HepG2 (cell line): ENCODE measurements around the gene MEF2A. TPM values are rescaled to one million over a fixed set of nuclear protein-coding genes. Genes with fewer than 3 reads are reported as not detected.

Experiments used
- CCDC6 ChIP-seq: sonication (generic); formaldehyde crosslinking; IDR thresholded peaks from 2 replicates; pipeline ENCODE4 v1.8.1; 2022; ENCODE audit warnings: mild to moderate bottlenecking, missing genetic modification reagents, moderate library complexity
- CENPX ChIP-seq: sonication (generic); formaldehyde crosslinking; IDR thresholded peaks from 2 replicates; pipeline ENCODE4 v1.9.0; 2021; ENCODE audit warnings: mild to moderate bottlenecking, missing genetic modification reagents, moderate library complexity
- FOXA3 ChIP-seq: IDR thresholded peaks from 2 replicates; pipeline ENCODE4 v1.6.1; 2016; ENCODE audit warnings: missing genetic modification reagents, missing compliant biosample characterization
- KLF13 ChIP-seq: sonication (generic); formaldehyde crosslinking; IDR thresholded peaks from 2 replicates; pipeline ENCODE4 v1.4.0; 2020; ENCODE audit warnings: mild to moderate bottlenecking, missing genetic modification reagents
- KMT2A ChIP-seq: sonication (generic); formaldehyde crosslinking; IDR thresholded peaks from 2 replicates; pipeline ENCODE4 v1.4.0; 2020; ENCODE audit warnings: missing genetic modification reagents
- NFE2 ChIP-seq: sonication (generic); formaldehyde crosslinking; IDR thresholded peaks from 2 replicates; pipeline ENCODE4 v1.4.0; 2020; ENCODE audit warnings: missing genetic modification reagents
- NFE2L2 ChIP-seq: fragments of 150-350 bp; IDR thresholded peaks from 2 replicates; pipeline ENCODE4 v1.6.1; 2014; ENCODE audit warnings: low read length
- PAXIP1 ChIP-seq: sonication (generic); formaldehyde crosslinking; conservative IDR thresholded peaks from 2 replicates; pipeline ENCODE4 v1.4.0; 2020; ENCODE audit warnings: mild to moderate bottlenecking, missing genetic modification reagents, moderate library complexity
- RFXANK ChIP-seq: IDR thresholded peaks from 2 replicates; pipeline ENCODE4 v1.6.1; 2016
- ZBTB44 ChIP-seq: sonication (generic); formaldehyde crosslinking; IDR thresholded peaks from 2 replicates; pipeline ENCODE4 v1.4.0; 2020; ENCODE audit warnings: missing genetic modification reagents
- ZNF180 ChIP-seq: sonication (generic); formaldehyde crosslinking; IDR thresholded peaks from 2 replicates; pipeline ENCODE4 v1.4.0; 2020; ENCODE audit warnings: low read depth, missing genetic modification reagents, borderline replicate concordance
- ZNF232 ChIP-seq: sonication (generic); formaldehyde crosslinking; IDR thresholded peaks from 2 replicates; pipeline ENCODE4 v1.4.0; 2020; ENCODE audit warnings: missing genetic modification reagents, borderline replicate concordance
- ZNF256 ChIP-seq: sonication (generic); formaldehyde crosslinking; conservative IDR thresholded peaks from 2 replicates; pipeline ENCODE4 v1.4.0; 2020; ENCODE audit warnings: missing genetic modification reagents
- ZNF326 ChIP-seq: sonication (generic); formaldehyde crosslinking; IDR thresholded peaks from 2 replicates; pipeline ENCODE4 v1.4.0; 2020; ENCODE audit warnings: missing genetic modification reagents, borderline replicate concordance
- ZNF331 ChIP-seq: sonication (generic); formaldehyde crosslinking; IDR thresholded peaks from 2 replicates; pipeline ENCODE4 v1.4.0; 2020; ENCODE audit warnings: missing genetic modification reagents
- ZNF354B ChIP-seq: sonication (generic); formaldehyde crosslinking; IDR thresholded peaks from 2 replicates; pipeline ENCODE4 v1.8.0; 2022; ENCODE audit warnings: mild to moderate bottlenecking, missing genetic modification reagents
- ZNF44 ChIP-seq: sonication (generic); formaldehyde crosslinking; IDR thresholded peaks from 2 replicates; pipeline ENCODE4 v1.5.1; 2020; ENCODE audit warnings: mild to moderate bottlenecking, missing genetic modification reagents
- ZNF552 ChIP-seq: sonication (generic); formaldehyde crosslinking; IDR thresholded peaks from 2 replicates; pipeline ENCODE4 v1.9.0; 2022; ENCODE audit warnings: missing genetic modification reagents, mild to moderate bottlenecking, borderline replicate concordance
- ZNF639 ChIP-seq: conservative IDR thresholded peaks from 2 replicates; pipeline ENCODE4 v1.6.1; 2018; ENCODE audit warnings: missing genetic modification reagents
- ZNF878 ChIP-seq: sonication (generic); formaldehyde crosslinking; IDR thresholded peaks from 2 replicates; pipeline ENCODE4 v1.8.1; 2023; ENCODE audit warnings: mild to moderate bottlenecking, missing genetic modification reagents, moderate library complexity
- ZSCAN25 ChIP-seq: sonication (generic); formaldehyde crosslinking; IDR thresholded peaks from 2 replicates; pipeline ENCODE4 v1.8.0; 2022; ENCODE audit warnings: mild to moderate bottlenecking, missing genetic modification reagents
- ZXDC ChIP-seq: sonication (generic); formaldehyde crosslinking; IDR thresholded peaks from 2 replicates; pipeline ENCODE4 v1.5.0; 2020; ENCODE audit warnings: mild to moderate bottlenecking, missing genetic modification reagents
- polyA plus RNA-seq, 8 experiments: library from polyadenylated mRNA; depleted of rRNA in 3 of 8; stranded (reverse) in 7 of 8; unstranded in 1 of 8; fragments of >200 nt; fragmentation: Illumina TruSeq in 4 of 8; extraction: Trizol in 4 of 8; gene quantifications; 2 replicates each; pipeline versions ENCODE4 v1.2.1 to v1.2.3, GENCODE V29; 2011 to 2016; ENCODE audit warnings: low read depth in 4 of 8, missing spikeins in 1 of 8, mixed read lengths in 1 of 8; ENCODE audit not compliant: insufficient read depth in 1 of 8
- total RNA-seq, 5 experiments: library from RNA; depleted of rRNA; stranded (reverse); fragments of >200 nt; fragmentation: Illumina TruSeq; extraction: Trizol; gene quantifications; 2 replicates each; pipeline ENCODE4 v1.2.3, GENCODE V29; 2016; ENCODE audit warnings: low read depth in 1 of 5

MEF2A gene
- total and polyA plus RNA-seq, 2 of the 13 experiments (the other 11 are each of a cell fraction or from before 2014, with no cell fraction given), result 15.2 to 24.4 TPM

GRCh38 chr15:99738021-99738847 lies 172.4 kb downstream of the MEF2A start (continued):
- TF ChIP-seq PAXIP1 (CRISPR knock-in tag), result 0 out of 2 replicates have a peak, but pooled peaks have one; percentile 44
- TF ChIP-seq ZNF878 (CRISPR knock-in tag), result no peak
- no peak for TF ChIP-seq CCDC6
- TF ChIP-seq ZNF256 (CRISPR knock-in tag), result no peak
- TF ChIP-seq CENPX (CRISPR knock-in tag), result no peak
- no peak for TF ChIP-seq ZXDC
- TF ChIP-seq ZBTB44 (CRISPR knock-in tag), result no peak
- TF ChIP-seq ZNF639, result no peak
- no peak for TF ChIP-seq ZNF326 (CRISPR knock-in tag)
- TF ChIP-seq NFE2L2, result no peak
- no peak for TF ChIP-seq ZNF354B (CRISPR knock-in tag)
- TF ChIP-seq ZNF232 (CRISPR knock-in tag), result no peak
- no peak for TF ChIP-seq ZNF552
- no peak for TF ChIP-seq RFXANK (CRISPR knock-in tag)
- TF ChIP-seq ZNF180 (CRISPR knock-in tag), result no peak
- peak; percentile 60; the same call in 1 of the 2 replicates for TF ChIP-seq ZNF331
- TF ChIP-seq NFE2, result no peak
- no peak for TF ChIP-seq ZNF44 (CRISPR knock-in tag)
- TF ChIP-seq KMT2A (CRISPR knock-in tag), result no peak
- no peak for TF ChIP-seq KLF13 (CRISPR knock-in tag)
- no peak for TF ChIP-seq FOXA3 (CRISPR knock-in tag)
- 0 out of 2 replicates have a peak, but pooled peaks have one; percentile 31 for TF ChIP-seq ZSCAN25
